Stimulated activated naive CD8-positive, alpha-beta T cell treated with anti-CD3 and anti-CD28 coated beads, Interleukin-15, Interleukin-2, amounts not matched to agents 100 ng/mL and 50 ng/mL, for 24 hours (primary cell): ENCODE results near the gene ACVR1C.
A peak's percentile ranks its signal among the peaks of the same experiment; 100 is the strongest.
"Not testable (repeated sequence)": the region's sequence is repeated elsewhere in the genome, so short reads cannot be mapped to it uniquely, and the experiment has no call there.

ENCODE experiments used
- H3K27ac Mint-ChIP-seq: one replicate; pipeline ENCODE4 v1.8.0; 2021; ENCODE audit warnings: mild to moderate bottlenecking, mixed read lengths
- H3K27me3 Mint-ChIP-seq: one replicate; pipeline ENCODE4 v1.8.0; 2021; ENCODE audit warnings: mixed read lengths
- H3K36me3 Mint-ChIP-seq: one replicate; pipeline ENCODE4 v1.8.0; 2021; ENCODE audit warnings: low read depth, mixed read lengths
- H3K4me1 Mint-ChIP-seq: one replicate; pipeline ENCODE4 v1.8.0; 2021; ENCODE audit warnings: low read depth, mixed read lengths
- H3K4me3 Mint-ChIP-seq: one replicate; pipeline ENCODE4 v1.8.0; 2021; ENCODE audit warnings: mild to moderate bottlenecking, mixed read lengths
- H3K9me3 Mint-ChIP-seq: one replicate; pipeline ENCODE4 v1.8.0; 2021; ENCODE audit warnings: mixed read lengths

Gene ACVR1C

GRCh38 chr2:157603198-157603597 is 25.5 kb downstream of the ACVR1C start:
- Mint-ChIP-seq H3K36me3 (no peaks in the 10 kb centered on the region), H3K27ac (no peak overlapping the region), H3K27me3 (no peaks in the 10 kb centered on the region), H3K4me1 (no peaks in the 10 kb centered on the region), H3K4me3 (no peak overlapping the region), H3K9me3 (no peaks in the 10 kb centered on the region)

- H3K9me3 Mint-ChIP-seq, result no peaks in the 10 kb centered on the region
- no peaks in the 10 kb centered on the region for H3K4me1 Mint-ChIP-seq
- no peak overlapping the region for H3K4me3 Mint-ChIP-seq
- H3K27ac Mint-ChIP-seq, result no peak overlapping the region
- H3K36me3 Mint-ChIP-seq, result no peaks in the 10 kb centered on the region
- peaks cover under 1% of the 10 kb centered on the region for H3K27me3 Mint-ChIP-seq
Observed at GRCh38 chr2:157601807-157602206, 26.9 kb downstream of the ACVR1C start.

- Mint-ChIP-seq H3K4me3 (peak overlapping the region; percentile 58), H3K9me3 (no peaks in the 10 kb centered on the region)
Observed at GRCh38 chr2:157596992-157597681, 31.5 kb downstream of the ACVR1C start.

GRCh38 chr2:157593411-157593810 is 35.3 kb downstream of the ACVR1C start:
- peaks cover 5% of the 10 kb centered on the region for H3K4me1 Mint-ChIP-seq
- no peaks in the 10 kb centered on the region for H3K36me3 Mint-ChIP-seq
- H3K4me3 Mint-ChIP-seq, result no peak overlapping the region
- peaks cover 8% of the 10 kb centered on the region for H3K27me3 Mint-ChIP-seq
- H3K27ac Mint-ChIP-seq, result no peak overlapping the region
- no peaks in the 10 kb centered on the region for H3K9me3 Mint-ChIP-seq

More at GRCh38 chr2:157596992-157597681, 31.5 kb downstream of the ACVR1C start:
- H3K27me3 Mint-ChIP-seq, result peaks cover 8% of the 10 kb centered on the region
- no peak overlapping the region for H3K27ac Mint-ChIP-seq
- H3K36me3 Mint-ChIP-seq, result no peaks in the 10 kb centered on the region
- H3K4me1 Mint-ChIP-seq, result peaks cover 5% of the 10 kb centered on the region

GRCh38 chr2:157592948-157593347 is 35.7 kb downstream of the ACVR1C start:
- no peak overlapping the region for H3K27ac Mint-ChIP-seq

GRCh38 chr2:157592374-157592773 is 36.3 kb downstream of the ACVR1C start:
- H3K4me1 Mint-ChIP-seq, result peaks cover 5% of the 10 kb centered on the region
- no peaks in the 10 kb centered on the region for H3K36me3 Mint-ChIP-seq
- no peak overlapping the region for H3K4me3 Mint-ChIP-seq

More at GRCh38 chr2:157592948-157593347, 35.7 kb downstream of the ACVR1C start:
- Mint-ChIP-seq H3K27me3 (peaks cover 8% of the 10 kb centered on the region), H3K4me1 (peaks cover 5% of the 10 kb centered on the region), H3K36me3 (no peaks in the 10 kb centered on the region), H3K9me3 (no peaks in the 10 kb centered on the region), H3K4me3 (no peak overlapping the region)

GRCh38 chr2:157587576-157587975 is 41.1 kb downstream of the ACVR1C start:
- Mint-ChIP-seq H3K36me3 (no peaks in the 10 kb centered on the region), H3K9me3 (no peaks in the 10 kb centered on the region), H3K27me3 (no peaks in the 10 kb centered on the region), H3K27ac (no peak overlapping the region), H3K4me1 (peaks cover under 1% of the 10 kb centered on the region), H3K4me3 (no peak overlapping the region)

More at GRCh38 chr2:157592374-157592773, 36.3 kb downstream of the ACVR1C start:
- H3K9me3 Mint-ChIP-seq, result no peaks in the 10 kb centered on the region
- no peak overlapping the region for H3K27ac Mint-ChIP-seq
- peaks cover 8% of the 10 kb centered on the region for H3K27me3 Mint-ChIP-seq

GRCh38 chr2:157574165-157574564 is 54.5 kb downstream of the ACVR1C start:
- no peak overlapping the region for H3K4me3 Mint-ChIP-seq
- H3K36me3 Mint-ChIP-seq, result no peaks in the 10 kb centered on the region
- H3K4me1 Mint-ChIP-seq, result no peaks in the 10 kb centered on the region
- no peaks in the 10 kb centered on the region for H3K9me3 Mint-ChIP-seq
- H3K27ac Mint-ChIP-seq, result no peak overlapping the region
- H3K27me3 Mint-ChIP-seq, result no peaks in the 10 kb centered on the region

- Mint-ChIP-seq H3K4me3 (no peak overlapping the region), H3K27me3 (no peaks in the 10 kb centered on the region), H3K27ac (no peak overlapping the region)
Observed at GRCh38 chr2:157572725-157573124, 55.9 kb downstream of the ACVR1C start.

GRCh38 chr2:157566623-157567022 is 62.0 kb downstream of the ACVR1C start:
- H3K4me1 Mint-ChIP-seq, H3K4me3 Mint-ChIP-seq, H3K9me3 Mint-ChIP-seq, H3K27ac Mint-ChIP-seq, H3K36me3 Mint-ChIP-seq, H3K27me3 Mint-ChIP-seq: not testable (repeated sequence)

More at GRCh38 chr2:157572725-157573124, 55.9 kb downstream of the ACVR1C start:
- Mint-ChIP-seq H3K36me3 (no peaks in the 10 kb centered on the region), H3K4me1 (no peaks in the 10 kb centered on the region), H3K9me3 (no peaks in the 10 kb centered on the region)

- H3K36me3 Mint-ChIP-seq, H3K27ac Mint-ChIP-seq, H3K9me3 Mint-ChIP-seq, H3K27me3 Mint-ChIP-seq, H3K4me1 Mint-ChIP-seq, H3K4me3 Mint-ChIP-seq: not testable (repeated sequence)
Observed at GRCh38 chr2:157566113-157566512, 62.6 kb downstream of the ACVR1C start.

- Mint-ChIP-seq H3K36me3 (no peaks in the 10 kb centered on the region), H3K9me3 (peaks cover 8% of the 10 kb centered on the region), H3K27me3 (no peaks in the 10 kb centered on the region), H3K27ac (no peak overlapping the region), H3K4me1 (peaks cover 5% of the 10 kb centered on the region), H3K4me3 (no peak overlapping the region)
Observed at GRCh38 chr2:157565550-157565949, 63.1 kb downstream of the ACVR1C start.

GRCh38 chr2:157559890-157560289 is 68.8 kb downstream of the ACVR1C start:
- no peaks in the 10 kb centered on the region for H3K27me3 Mint-ChIP-seq
- no peak overlapping the region for H3K27ac Mint-ChIP-seq
- H3K36me3 Mint-ChIP-seq, result no peaks in the 10 kb centered on the region
- peaks cover 10% of the 10 kb centered on the region for H3K9me3 Mint-ChIP-seq
- H3K4me3 Mint-ChIP-seq, result no peak overlapping the region
- peaks cover 28% of the 10 kb centered on the region for H3K4me1 Mint-ChIP-seq

GRCh38 chr2:157559461-157559860 is 69.2 kb downstream of the ACVR1C start:
- peaks cover 10% of the 10 kb centered on the region for H3K9me3 Mint-ChIP-seq
- H3K36me3 Mint-ChIP-seq, result no peaks in the 10 kb centered on the region
- H3K27me3 Mint-ChIP-seq, result no peaks in the 10 kb centered on the region
- peaks cover 28% of the 10 kb centered on the region for H3K4me1 Mint-ChIP-seq
- H3K27ac Mint-ChIP-seq, result no peak overlapping the region
- no peak overlapping the region for H3K4me3 Mint-ChIP-seq

- H3K27me3 Mint-ChIP-seq, result no peaks in the 10 kb centered on the region
- H3K9me3 Mint-ChIP-seq, result peaks cover 10% of the 10 kb centered on the region
- H3K27ac Mint-ChIP-seq, result no peak overlapping the region
- peaks cover 28% of the 10 kb centered on the region for H3K4me1 Mint-ChIP-seq
- no peak overlapping the region for H3K4me3 Mint-ChIP-seq
- H3K36me3 Mint-ChIP-seq, result no peaks in the 10 kb centered on the region
Observed at GRCh38 chr2:157559061-157559460, 69.6 kb downstream of the ACVR1C start.

GRCh38 chr2:157557770-157558169 is 70.9 kb downstream of the ACVR1C start:
- H3K9me3 Mint-ChIP-seq, result peaks cover 5% of the 10 kb centered on the region
- peaks cover 26% of the 10 kb centered on the region for H3K4me1 Mint-ChIP-seq
- no peaks in the 10 kb centered on the region for H3K27me3 Mint-ChIP-seq
- H3K36me3 Mint-ChIP-seq, result no peaks in the 10 kb centered on the region
- H3K4me3 Mint-ChIP-seq, result no peak overlapping the region
- H3K27ac Mint-ChIP-seq, result peak overlapping the region; percentile 55
